Activated T-cell treated with anti-CD3 and anti-CD28 coated beads, Interleukin-2, amount 50 U/mL, for 72 hours (primary cell): ENCODE measurements around the gene UBR2. TPM values are rescaled to one million over a fixed set of nuclear protein-coding genes. Genes with fewer than 3 reads are reported as not detected.
"Not testable (repeated sequence)": the region's sequence is repeated elsewhere in the genome, so short reads cannot be mapped to it uniquely, and the experiment has no call there.

Experiments used
- ATAC-seq, 2 donors: fragments of 150-1000 bp; cut with Tn5 transposase; replicated peaks in 1 of 2; 2 replicates each; pipeline ENCODE4 v1.10.0; 2021; ENCODE audit warnings: moderate library complexity in 2 of 2, mild to moderate bottlenecking in 1 of 2
- DNase-seq, 2 donors: peaks; one replicate each; pipeline ENCODE4 v3.0.0; 2021 to 2022; ENCODE audit warnings: mixed read lengths in 1 of 2
- H3K27ac Mint-ChIP-seq: one replicate; pipeline ENCODE4 v1.8.0; 2022; ENCODE audit warnings: mild to moderate bottlenecking, moderate library complexity, mixed read lengths
- H3K27me3 Mint-ChIP-seq: one replicate; pipeline ENCODE4 v1.8.0; 2022; ENCODE audit warnings: low read depth, mixed read lengths
- H3K36me3 Mint-ChIP-seq, 2 donors: one replicate each; pipeline ENCODE4 v1.8.0; 2022; ENCODE audit warnings: mixed read lengths in 2 of 2, mild to moderate bottlenecking in 1 of 2; ENCODE audit not compliant: insufficient read depth in 2 of 2
- H3K4me1 Mint-ChIP-seq: one replicate; pipeline ENCODE4 v1.8.0; 2022; ENCODE audit warnings: low read depth, mixed read lengths
- H3K4me3 Mint-ChIP-seq, 2 donors: one replicate each; pipeline ENCODE4 v1.8.0; 2022; ENCODE audit warnings: mild to moderate bottlenecking in 2 of 2, mixed read lengths in 2 of 2, moderate library complexity in 2 of 2
- H3K9me3 Mint-ChIP-seq, 2 donors: one replicate each; pipeline ENCODE4 v1.8.0; 2022; ENCODE audit warnings: mixed read lengths in 2 of 2
- total RNA-seq, 2 donors: library from RNA; stranded (reverse); gene quantifications; one replicate each; pipeline ENCODE4 v1.2.3, GENCODE V29; 2022

The UBR2 gene
- total RNA-seq, 2 donors from 2014 or later: 33.9 to 36.9 TPM

DNA sequence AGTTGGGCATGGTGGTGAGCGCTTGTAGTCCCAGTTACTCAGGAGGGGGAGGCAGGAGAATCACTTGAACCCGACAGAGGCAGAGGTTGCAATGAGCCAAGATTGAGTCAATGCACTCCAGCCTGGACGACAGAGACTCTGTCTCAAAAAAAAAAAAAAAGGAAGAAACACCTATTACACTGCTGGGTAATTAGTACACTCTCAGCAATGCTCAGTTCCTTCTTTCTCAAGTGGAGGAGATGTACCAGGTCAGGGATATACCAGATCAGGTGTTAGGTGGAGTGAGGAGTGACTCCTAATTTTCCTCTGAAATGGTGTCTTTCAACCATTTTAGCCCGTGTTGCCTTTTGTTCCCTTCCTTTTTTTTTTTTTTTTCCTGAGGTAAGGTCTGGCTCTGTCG, 30.0 kb upstream of the UBR2 start:
- Mint-ChIP-seq H3K4me1 (no peaks in the 10 kb centered on the region), H3K9me3 (no peaks in the 10 kb centered on the region), H3K27me3 (peaks cover 22% of the 10 kb centered on the region), H3K36me3 (no peaks in the 10 kb centered on the region), H3K27ac (no peak overlapping the region), H3K4me3 (no peak overlapping the region)
- ATAC-seq (no peak), DNase-seq (no peak)

DNA sequence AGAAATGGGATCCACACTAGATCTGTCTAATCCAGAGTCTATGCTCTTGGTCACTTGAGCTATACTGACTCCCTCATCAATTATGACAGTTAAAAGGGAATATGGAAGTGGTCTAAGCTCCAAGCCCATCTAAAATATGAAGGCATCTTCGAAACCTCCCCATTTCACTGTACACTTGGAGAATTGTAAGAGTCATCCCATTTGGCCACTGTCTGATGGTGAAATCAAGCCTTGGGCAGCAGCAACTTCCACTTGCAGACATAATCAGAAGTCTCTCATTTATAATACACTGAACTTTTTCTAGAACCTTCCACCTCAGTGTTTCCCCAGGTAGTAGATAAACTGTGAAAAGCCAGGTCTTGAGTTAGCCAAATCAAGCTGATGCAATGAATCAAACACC, 26.3 kb upstream of the UBR2 start:
- Mint-ChIP-seq H3K4me1 (no peaks in the 10 kb centered on the region), H3K9me3 (no peaks in the 10 kb centered on the region), H3K27me3 (peaks cover 11% of the 10 kb centered on the region), H3K27ac (no peak overlapping the region), H3K36me3 (no peaks in the 10 kb centered on the region), H3K4me3 (no peak overlapping the region)
- no peak for DNase-seq
- no peak for ATAC-seq

DNA sequence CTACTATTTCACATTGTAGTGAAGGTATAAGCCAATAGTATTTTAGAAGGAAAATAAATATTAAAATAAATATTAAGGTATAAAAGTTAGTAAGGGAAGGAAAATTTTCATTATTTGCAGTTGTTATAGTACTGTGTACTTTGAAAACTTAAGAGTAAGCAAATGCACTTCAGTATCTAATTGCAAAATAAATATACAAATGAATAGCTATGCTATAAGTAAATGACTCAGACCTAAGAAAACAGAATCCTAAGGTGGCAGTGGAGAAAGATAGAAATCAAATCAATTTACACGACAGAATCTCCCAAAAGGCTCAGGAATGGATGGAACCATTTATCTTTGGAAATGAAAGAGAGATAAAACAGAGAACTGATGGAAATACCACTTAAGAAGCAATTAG, 24.7 kb upstream of the UBR2 start:
- H3K9me3 Mint-ChIP-seq: no peaks in the 10 kb centered on the region
- no peak overlapping the region for H3K4me3 Mint-ChIP-seq
- H3K36me3 Mint-ChIP-seq: no peaks in the 10 kb centered on the region
- H3K27ac Mint-ChIP-seq: no peak overlapping the region
- peaks cover 11% of the 10 kb centered on the region for H3K27me3 Mint-ChIP-seq
- DNase-seq (no peak), ATAC-seq (no peak)
- no peaks in the 10 kb centered on the region for H3K4me1 Mint-ChIP-seq

GRCh38 chr6:42545226-42545773, 18.5 kb upstream of the UBR2 start:
- Mint-ChIP-seq H3K4me1 (peaks cover 21% of the 10 kb centered on the region), H3K27ac (no peak overlapping the region), H3K4me3 (no peak overlapping the region), H3K36me3 (no peaks in the 10 kb centered on the region), H3K27me3 (peaks cover 24% of the 10 kb centered on the region), H3K9me3 (no peaks in the 10 kb centered on the region)
- ATAC-seq (no peak), DNase-seq (no peak)

DNA sequence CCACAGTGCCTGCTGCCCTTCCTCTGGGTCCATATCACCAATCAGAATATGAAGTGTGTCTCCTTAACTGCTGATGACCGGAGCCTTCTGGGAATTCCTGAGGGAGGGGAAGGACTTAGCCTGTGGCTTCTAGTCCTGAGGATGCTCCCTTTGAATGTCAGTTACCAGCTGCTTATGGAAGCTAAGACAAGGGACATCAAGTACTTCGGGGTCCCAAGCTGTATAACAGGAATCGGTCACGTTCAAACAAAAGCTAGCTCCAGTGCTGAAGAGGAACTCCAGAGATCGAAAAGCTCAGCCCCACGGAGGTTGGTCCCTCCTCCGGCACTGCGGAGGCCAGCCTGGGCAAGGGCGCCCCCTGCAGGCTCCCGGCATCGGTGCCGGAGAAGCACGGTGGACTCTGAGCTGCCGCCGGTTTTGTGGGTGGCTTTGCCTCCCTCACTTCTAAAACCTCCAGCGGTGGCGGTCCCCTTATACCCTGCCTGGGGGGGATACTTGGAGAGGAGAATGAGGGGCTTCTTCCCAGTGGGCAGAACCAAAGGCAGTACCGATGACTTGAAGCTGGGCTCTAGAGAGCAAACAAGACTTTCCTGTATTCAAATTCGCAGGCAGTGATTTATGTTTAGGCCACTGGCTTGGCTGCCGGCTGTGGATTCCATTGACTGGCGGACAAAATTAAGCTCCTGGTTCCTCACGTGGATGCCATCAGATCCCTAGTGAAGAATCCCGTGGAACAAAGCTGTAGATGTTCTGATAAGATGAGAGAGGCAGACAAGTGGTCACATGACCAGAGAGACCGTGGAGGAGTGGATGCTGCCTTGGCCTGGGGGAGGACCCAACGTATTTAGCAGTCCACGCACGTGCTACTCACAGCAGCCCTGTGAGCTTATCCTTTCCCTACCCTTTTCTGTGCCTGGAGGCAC, 16.2 kb upstream of the UBR2 start:
- peak overlapping the region; percentile 84 for H3K27ac Mint-ChIP-seq
- H3K4me1 Mint-ChIP-seq: peaks cover 21% of the 10 kb centered on the region
- DNase-seq (peak; percentile 89 to 96), ATAC-seq (peak; percentile 99)
- H3K9me3 Mint-ChIP-seq: no peaks in the 10 kb centered on the region
- no peaks in the 10 kb centered on the region for H3K36me3 Mint-ChIP-seq
- peaks cover 29% of the 10 kb centered on the region for H3K27me3 Mint-ChIP-seq
- peak overlapping the region; percentile 80 for H3K4me3 Mint-ChIP-seq

DNA sequence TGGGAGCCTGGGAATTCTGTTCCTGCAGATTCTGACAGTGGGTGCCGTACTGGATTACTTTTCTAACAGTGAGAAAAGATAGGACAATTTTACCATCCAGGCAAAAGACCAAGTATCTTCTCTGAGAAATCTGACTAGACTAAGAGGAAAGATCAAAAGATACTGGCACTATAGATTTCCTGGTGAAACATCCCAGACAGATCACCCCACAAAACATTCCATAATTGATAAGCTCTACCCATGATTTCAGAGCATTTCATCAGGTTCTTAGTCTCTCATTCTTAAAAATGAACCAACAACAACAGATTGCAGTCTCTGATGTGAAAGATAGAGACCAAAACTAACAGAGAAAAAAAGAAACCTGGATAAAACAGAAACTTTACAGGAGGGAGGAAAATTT, 13.6 kb upstream of the UBR2 start:
- Mint-ChIP-seq H3K9me3 (peaks cover 0 to 6% of the 10 kb centered on the region in 2 donors), H3K4me1 (peaks cover 25% of the 10 kb centered on the region), H3K36me3 (no peaks in the 10 kb centered on the region), H3K4me3 (no peak overlapping the region), H3K27ac (peak overlapping the region; percentile 21), H3K27me3 (peaks cover 37% of the 10 kb centered on the region)
- no peak for DNase-seq
- no peak for ATAC-seq

- Mint-ChIP-seq H3K4me3 (no peak overlapping the region), H3K36me3 (no peaks in the 10 kb centered on the region), H3K27ac (no peak overlapping the region), H3K27me3 (peaks cover 37% of the 10 kb centered on the region), H3K9me3 (peaks cover 0 to 6% of the 10 kb centered on the region in 2 donors), H3K4me1 (peaks cover 31% of the 10 kb centered on the region)
- ATAC-seq (no peak), DNase-seq (no peak)
Observed at GRCh38 chr6:42551217-42551616, 12.6 kb upstream of the UBR2 start.

GRCh38 chr6:42552380-42552779, 11.4 kb upstream of the UBR2 start:
- ATAC-seq (no peak), DNase-seq (no peak)
- Mint-ChIP-seq H3K4me3 (no peak overlapping the region), H3K4me1 (peaks cover 25% of the 10 kb centered on the region), H3K9me3 (peaks cover 0 to 6% of the 10 kb centered on the region in 2 donors), H3K27me3 (peaks cover 37% of the 10 kb centered on the region), H3K36me3 (no peaks in the 10 kb centered on the region), H3K27ac (no peak overlapping the region)

DNA sequence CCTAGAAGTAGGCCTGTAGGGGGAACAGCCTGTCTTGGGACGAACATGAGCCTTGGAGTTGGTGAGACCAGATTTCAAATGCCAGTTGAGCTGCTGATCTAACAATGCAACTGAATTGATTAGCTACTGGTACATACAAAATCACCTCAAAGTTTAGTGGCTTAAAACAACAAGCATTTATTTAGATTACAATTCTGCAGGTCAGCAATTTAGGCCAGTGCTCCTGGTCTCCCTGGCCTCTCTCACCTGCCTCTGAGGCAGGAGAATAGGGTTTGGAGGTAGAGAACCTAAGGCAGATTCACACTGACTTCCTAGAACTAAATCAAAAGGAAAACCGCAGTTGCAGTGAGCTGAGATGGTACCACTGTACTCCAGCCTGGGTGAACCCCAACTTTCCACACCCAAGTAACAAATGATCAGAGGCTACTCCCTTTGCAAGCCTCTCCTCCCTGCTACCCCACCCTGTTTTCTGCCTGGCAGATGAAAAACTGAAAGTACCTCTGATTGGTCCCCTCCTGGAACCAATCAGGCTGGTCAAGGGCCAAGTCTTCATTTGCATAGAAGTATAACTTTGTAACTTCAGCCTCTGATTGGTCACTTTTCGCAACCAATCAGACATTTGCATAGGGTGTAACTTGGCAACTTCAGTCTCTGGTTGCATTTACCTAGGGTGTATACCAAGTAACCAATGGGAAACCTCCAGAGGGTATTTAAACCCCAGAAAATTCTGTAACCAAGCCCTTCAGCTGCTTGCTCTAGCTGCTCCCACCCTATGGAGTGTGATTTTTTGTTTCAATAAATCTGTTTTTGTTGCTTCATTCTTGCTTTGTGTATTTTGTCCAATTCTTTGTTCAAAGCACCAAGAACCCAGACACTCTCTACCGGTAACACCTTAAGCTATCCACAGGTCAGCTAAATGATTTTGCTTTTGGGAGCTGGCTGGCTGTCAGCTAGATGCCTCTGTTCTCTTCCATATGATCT, 8.1 kb upstream of the UBR2 start:
- Mint-ChIP-seq H3K4me1 (peaks cover 10% of the 10 kb centered on the region), H3K4me3 (no peak overlapping the region), H3K36me3 (no peaks in the 10 kb centered on the region), H3K27me3 (peaks cover 7% of the 10 kb centered on the region), H3K9me3 (peaks cover 0 to 6% of the 10 kb centered on the region in 2 donors), H3K27ac (no peak overlapping the region)
- DNase-seq (peak in 1 of 2 donors; percentile 7), ATAC-seq (peak; percentile 55 to 77)

- DNase-seq (no peak), ATAC-seq (no peak)
- no peak overlapping the region for H3K4me3 Mint-ChIP-seq
- H3K4me1 Mint-ChIP-seq: peaks cover 10% of the 10 kb centered on the region
- H3K27me3 Mint-ChIP-seq: peaks cover 7% of the 10 kb centered on the region
- H3K27ac Mint-ChIP-seq: no peak overlapping the region
- no peaks in the 10 kb centered on the region for H3K36me3 Mint-ChIP-seq
- H3K9me3 Mint-ChIP-seq: peaks cover 0 to 6% of the 10 kb centered on the region in 2 donors
Observed at GRCh38 chr6:42556462-42556861, 7.4 kb upstream of the UBR2 start.

GRCh38 chr6:42559276-42559675, 4.6 kb upstream of the UBR2 start:
- H3K4me3 Mint-ChIP-seq, H3K9me3 Mint-ChIP-seq, H3K27ac Mint-ChIP-seq, ATAC-seq, H3K36me3 Mint-ChIP-seq, H3K27me3 Mint-ChIP-seq, DNase-seq: not testable (repeated sequence)
- H3K4me1 Mint-ChIP-seq: peaks cover 18% of the 10 kb centered on the region

GRCh38 chr6:42561986-42562385, 1.8 kb upstream of the UBR2 start:
- Mint-ChIP-seq H3K27me3 (no peaks in the 10 kb centered on the region), H3K4me3 (no peak overlapping the region), H3K27ac (no peak overlapping the region), H3K4me1 (peaks cover 29% of the 10 kb centered on the region), H3K9me3 (no peaks in the 10 kb centered on the region), H3K36me3 (peaks cover 7 to 9% of the 10 kb centered on the region in 2 donors)
- ATAC-seq (no peak), DNase-seq (no peak)
